ENCODE measurements around the gene SPTBN5.

DNA sequence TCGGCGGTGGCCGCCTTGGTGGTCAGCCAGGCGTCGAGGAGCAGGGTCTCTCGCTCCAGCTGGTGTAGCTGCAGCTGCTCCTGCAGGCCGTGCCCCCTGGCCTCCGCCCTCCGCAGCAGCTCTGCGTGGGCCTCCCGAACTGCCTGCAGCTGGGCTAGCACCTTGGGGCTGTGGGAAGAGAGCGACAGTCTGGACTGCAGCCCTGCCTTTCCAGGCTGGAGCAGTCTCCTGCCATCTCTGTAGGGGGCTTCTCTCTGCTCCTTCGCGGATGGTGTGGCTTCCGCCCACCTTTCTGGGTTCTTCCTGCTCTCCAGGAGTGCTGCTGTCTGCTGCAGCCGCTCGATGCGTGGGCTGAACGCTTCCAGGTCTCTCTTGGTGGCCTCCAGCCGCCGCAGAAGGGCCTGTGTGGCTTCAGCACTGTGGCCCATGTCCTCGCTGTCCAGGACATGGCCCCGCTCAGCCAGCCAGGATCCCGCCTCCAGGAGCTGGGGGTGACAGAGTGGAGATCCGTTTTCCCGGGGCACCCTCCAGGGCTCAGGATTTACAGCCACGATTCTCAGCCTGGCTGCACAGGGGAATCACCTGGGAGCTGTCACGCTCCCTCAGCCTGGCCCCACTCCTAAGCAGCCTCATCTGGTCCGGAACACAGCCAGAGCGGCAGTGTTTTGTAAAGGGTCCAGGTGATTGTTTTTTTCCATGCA lies 38.4 kb downstream of the SPTBN5 start:
- TF ChIP-seq, protein P1, sequence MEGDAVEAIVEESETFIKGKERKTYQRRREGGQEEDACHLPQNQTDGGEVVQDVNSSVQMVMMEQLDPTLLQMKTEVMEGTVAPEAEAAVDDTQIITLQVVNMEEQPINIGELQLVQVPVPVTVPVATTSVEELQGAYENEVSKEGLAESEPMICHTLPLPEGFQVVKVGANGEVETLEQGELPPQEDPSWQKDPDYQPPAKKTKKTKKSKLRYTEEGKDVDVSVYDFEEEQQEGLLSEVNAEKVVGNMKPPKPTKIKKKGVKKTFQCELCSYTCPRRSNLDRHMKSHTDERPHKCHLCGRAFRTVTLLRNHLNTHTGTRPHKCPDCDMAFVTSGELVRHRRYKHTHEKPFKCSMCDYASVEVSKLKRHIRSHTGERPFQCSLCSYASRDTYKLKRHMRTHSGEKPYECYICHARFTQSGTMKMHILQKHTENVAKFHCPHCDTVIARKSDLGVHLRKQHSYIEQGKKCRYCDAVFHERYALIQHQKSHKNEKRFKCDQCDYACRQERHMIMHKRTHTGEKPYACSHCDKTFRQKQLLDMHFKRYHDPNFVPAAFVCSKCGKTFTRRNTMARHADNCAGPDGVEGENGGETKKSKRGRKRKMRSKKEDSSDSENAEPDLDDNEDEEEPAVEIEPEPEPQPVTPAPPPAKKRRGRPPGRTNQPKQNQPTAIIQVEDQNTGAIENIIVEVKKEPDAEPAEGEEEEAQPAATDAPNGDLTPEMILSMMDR (IDR thresholded peaks at IDR 0.05; ENCODE audit: low read depth, low read length, poor library complexity, severe bottlenecking), result no peak
- no peak for TF ChIP-seq EZH2phosphoT487 (IDR thresholded peaks at IDR 0.05; ENCODE audit: borderline replicate concordance, low read length)

Measured in DOHH2 (cell line).